ENCODE data around the gene SLC23A2.

DNA sequence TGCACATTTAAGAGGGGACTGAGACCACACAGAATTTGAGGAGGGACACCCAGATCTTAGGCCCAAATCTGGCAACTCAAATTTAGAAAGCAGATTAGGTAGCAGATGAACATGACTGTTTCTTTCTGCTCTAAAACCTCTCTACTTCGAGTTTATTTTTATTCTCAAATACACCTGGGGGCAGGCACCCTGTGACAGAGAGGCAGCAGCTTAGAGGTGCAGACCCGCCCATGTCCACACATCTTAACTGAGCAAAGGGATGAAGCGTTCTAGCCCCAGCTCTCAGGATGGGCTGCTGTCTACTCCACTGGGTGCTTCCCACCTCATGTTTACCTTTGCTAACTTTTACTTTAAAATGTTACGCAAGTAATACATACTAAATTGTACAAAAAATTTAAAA is 125.0 kb downstream of the SLC23A2 start:
- TF ChIP-seq ZNF274 (IDR thresholded peaks at IDR 0.05; ENCODE audit: low read depth, low read length) (no peak), SUZ12 (IDR thresholded peaks at IDR 0.05; ENCODE audit: extremely low read depth, insufficient read depth, insufficient read length) (no peak)

All from NT2/D1 (cell line).